Fibroblast of lung (primary cell): ENCODE results near the gene TNNT1. TPM values are rescaled to one million over a fixed set of nuclear protein-coding genes. Genes with fewer than 3 reads are reported as not detected.

Experiments
- DNase-seq, 2 donors: peaks; one replicate each; pipeline versions ENCODE4 v3.0.0 to v3.0.0-alpha.2; 2010; ENCODE audit warnings: low read depth in 2 of 2
- H2AFZ ChIP-seq: 2 replicates; pipeline ENCODE4 v1.5.1; 2012; ENCODE audit warnings: low read length, control low read depth, inconsistent platforms
- H3K27ac ChIP-seq: 2 replicates; pipeline ENCODE4 v1.5.1; 2011; ENCODE audit warnings: low read length, control low read depth; ENCODE audit not compliant: insufficient read depth
- H3K27me3 ChIP-seq: 2 replicates; pipeline ENCODE4 v1.5.1; 2011; ENCODE audit warnings: mild to moderate bottlenecking, low read length; ENCODE audit not compliant: control insufficient read depth, insufficient read depth
- H3K36me3 ChIP-seq: 2 replicates; pipeline ENCODE4 v1.5.1; 2011; ENCODE audit warnings: low read length; ENCODE audit not compliant: control insufficient read depth, insufficient read depth
- H3K4me1 ChIP-seq: 2 replicates; pipeline ENCODE4 v1.5.1; 2011; ENCODE audit warnings: low read length; ENCODE audit not compliant: control insufficient read depth, insufficient read depth; ENCODE audit errors: extremely low read depth
- H3K4me2 ChIP-seq: 2 replicates; pipeline ENCODE4 v1.5.1; 2011; ENCODE audit warnings: low read length, control low read depth; ENCODE audit not compliant: insufficient read depth; ENCODE audit errors: extremely low read depth
- H3K4me3 ChIP-seq, 4 experiments: fragments of 200-600 bp in 1 of 4; sonication (generic) in 1 of 4; replicated peaks in 1 of 4; 2 replicates each; pipeline ENCODE4 v1.5.1; 2011 to 2016; ENCODE audit warnings: low read length in 4 of 4, low read depth in 3 of 4, mild to moderate bottlenecking in 3 of 4, control low read depth in 2 of 4, inconsistent platforms in 1 of 4, mixed read lengths in 1 of 4; ENCODE audit not compliant: insufficient read depth in 1 of 4; ENCODE audit errors: control extremely low read depth in 1 of 4
- H3K79me2 ChIP-seq: 2 replicates; pipeline ENCODE4 v1.5.1; 2012; ENCODE audit warnings: mild to moderate bottlenecking, low read length, inconsistent platforms; ENCODE audit not compliant: control insufficient read depth, insufficient read depth
- H3K9ac ChIP-seq: 2 replicates; pipeline ENCODE4 v1.5.1; 2011; ENCODE audit warnings: mild to moderate bottlenecking, low read length, control low read depth; ENCODE audit not compliant: insufficient read depth
- H3K9me3 ChIP-seq: 2 replicates; pipeline ENCODE4 v1.5.1; 2012; ENCODE audit warnings: low read depth, low read length; ENCODE audit not compliant: control insufficient read depth, insufficient read depth
- H4K20me1 ChIP-seq: 2 replicates; pipeline ENCODE4 v1.5.1; 2011; ENCODE audit warnings: low read length; ENCODE audit not compliant: control insufficient read depth, insufficient read depth; ENCODE audit errors: extremely low read depth
- CTCF ChIP-seq, 2 donors: IDR thresholded peaks in 1 of 2; conservative IDR thresholded peaks in 1 of 2; 1 replicate in 1 of 2; 2 replicates in 1 of 2; pipeline ENCODE4 v1.5.1; 2011 to 2012; ENCODE audit warnings: low read length in 2 of 2, control low read depth in 1 of 2, inconsistent platforms in 1 of 2, low read depth in 1 of 2, mild to moderate bottlenecking in 1 of 2
- EZH2 ChIP-seq: IDR thresholded peaks from 2 replicates; pipeline ENCODE4 v1.5.1; 2012; ENCODE audit warnings: low read length, control low read depth, mild to moderate bottlenecking; ENCODE audit errors: missing control alignments
- polyA plus RNA-seq, 2 donors: library from polyadenylated mRNA; depleted of rRNA in 1 of 2; stranded (reverse) in 1 of 2; unstranded in 1 of 2; fragments of >200 nt; gene quantifications; 2 replicates each; pipeline ENCODE4 v1.2.1, GENCODE V29; 2011 to 2012; ENCODE audit warnings: missing spikeins in 1 of 2
- total RNA-seq: library from RNA; depleted of rRNA; stranded (reverse); fragments of >200 nt; gene quantifications from 2 replicates; pipeline ENCODE4 v1.2.1, GENCODE V29; 2014

The TNNT1 gene
- total and polyA plus RNA-seq, 2 donors (not counting 1 experiment from before 2014, with no cell fraction given): 1.7 to 10.4 TPM

- H3K4me2 ChIP-seq: no peak overlapping the region
- H2AFZ ChIP-seq: no peak overlapping the region
- H3K27me3 ChIP-seq: no peaks in the 10 kb centered on the region
- H3K36me3 ChIP-seq: no peaks in the 10 kb centered on the region
- no peak for DNase-seq
- no peak overlapping the region for H3K27ac ChIP-seq
- H4K20me1 ChIP-seq: no peaks in the 10 kb centered on the region
- H3K9ac ChIP-seq: no peak overlapping the region
- H3K4me3 ChIP-seq: no peak overlapping the region
- TF ChIP-seq EZH2 (no peak), CTCF (conservative IDR thresholded peaks at IDR 0.05 in 1 of 2, IDR thresholded peaks at IDR 0.05 in 1 of 2; ENCODE audit: low read depth in 1 of 2, low read length in 2 of 2) (no peak)
- no peaks in the 10 kb centered on the region for H3K79me2 ChIP-seq
- H3K9me3 ChIP-seq: no peaks in the 10 kb centered on the region
- no peaks in the 10 kb centered on the region for H3K4me1 ChIP-seq
Observed at GRCh38 chr19:55196803-55197202, 47.8 kb upstream of the TNNT1 start.

- no peak overlapping the region for H3K4me2 ChIP-seq
- H3K4me1 ChIP-seq: no peaks in the 10 kb centered on the region
- H4K20me1 ChIP-seq: no peaks in the 10 kb centered on the region
- H3K4me3 ChIP-seq: no peak overlapping the region
- H2AFZ ChIP-seq: no peak overlapping the region
- H3K27me3 ChIP-seq: no peaks in the 10 kb centered on the region
- no peaks in the 10 kb centered on the region for H3K79me2 ChIP-seq
- TF ChIP-seq EZH2 (no peak), CTCF (conservative IDR thresholded peaks at IDR 0.05 in 1 of 2, IDR thresholded peaks at IDR 0.05 in 1 of 2; ENCODE audit: low read depth in 1 of 2, low read length in 2 of 2) (no peak)
- H3K36me3 ChIP-seq: no peaks in the 10 kb centered on the region
- H3K9ac ChIP-seq: no peak overlapping the region
- H3K27ac ChIP-seq: no peak overlapping the region
- no peak for DNase-seq
- H3K9me3 ChIP-seq: no peaks in the 10 kb centered on the region
Observed at GRCh38 chr19:55193481-55193880, 44.5 kb upstream of the TNNT1 start.

GRCh38 chr19:55189403-55189835 is 40.4 kb upstream of the TNNT1 start:
- no peak overlapping the region for H3K4me2 ChIP-seq
- no peak overlapping the region for H3K27ac ChIP-seq
- no peak overlapping the region for H3K4me3 ChIP-seq
- TF ChIP-seq EZH2: no peak
- no peak for TF ChIP-seq CTCF (conservative IDR thresholded peaks at IDR 0.05 in 1 of 2, IDR thresholded peaks at IDR 0.05 in 1 of 2; ENCODE audit: low read depth in 1 of 2, low read length in 2 of 2)
- H3K9ac ChIP-seq: no peak overlapping the region
- no peaks in the 10 kb centered on the region for H4K20me1 ChIP-seq
- no peaks in the 10 kb centered on the region for H3K9me3 ChIP-seq
- peak; percentile 96 for DNase-seq
- H3K79me2 ChIP-seq: no peaks in the 10 kb centered on the region
- H2AFZ ChIP-seq: no peak overlapping the region
- no peaks in the 10 kb centered on the region for H3K27me3 ChIP-seq
- no peaks in the 10 kb centered on the region for H3K36me3 ChIP-seq
- H3K4me1 ChIP-seq: no peaks in the 10 kb centered on the region
